HG02970 (cell line): Measurements from ENCODE around the gene RGS6.

Source experiments
- ATAC-seq: cut with Tn5 transposase; IDR thresholded peaks from one replicate; pipeline ENCODE4 v1.9.1; 2021; ENCODE audit warnings: mild to moderate bottlenecking, moderate library complexity, moderate number of reproducible peaks; ENCODE audit not compliant: unreplicated experiment, low FRiP score

The RGS6 gene

GRCh38 chr14:72479461-72479931, 547.3 kb downstream of the RGS6 start:
- no peak for ATAC-seq

GRCh38 chr14:72480464-72481243, 548.4 kb downstream of the RGS6 start:
- ATAC-seq, result no peak

GRCh38 chr14:72483311-72483710, 551.1 kb downstream of the RGS6 start:
- no peak for ATAC-seq

- ATAC-seq, result no peak
Measured at GRCh38 chr14:72485695-72486094, 553.5 kb downstream of the RGS6 start.

- ATAC-seq, result no peak
Measured at GRCh38 chr14:72488514-72488913, 556.3 kb downstream of the RGS6 start.

- ATAC-seq, result no peak
Measured at GRCh38 chr14:72492196-72492595, 560.0 kb downstream of the RGS6 start.

- no peak for ATAC-seq
Measured at GRCh38 chr14:72495668-72496067, 563.4 kb downstream of the RGS6 start.

- ATAC-seq, result no peak
Measured at GRCh38 chr14:72498646-72499045, 566.4 kb downstream of the RGS6 start.

GRCh38 chr14:72499746-72500145, 567.5 kb downstream of the RGS6 start:
- no peak for ATAC-seq

- ATAC-seq, result no peak
Measured at GRCh38 chr14:72500234-72500838, 568.1 kb downstream of the RGS6 start.

GRCh38 chr14:72501439-72501838, 569.2 kb downstream of the RGS6 start:
- no peak for ATAC-seq

GRCh38 chr14:72503271-72503670, 571.0 kb downstream of the RGS6 start:
- ATAC-seq, result no peak

GRCh38 chr14:72503696-72504368, 571.6 kb downstream of the RGS6 start:
- no peak for ATAC-seq

- no peak for ATAC-seq
Measured at GRCh38 chr14:72510566-72510965, 578.3 kb downstream of the RGS6 start.

- ATAC-seq, result no peak
Measured at GRCh38 chr14:72512281-72512680, 580.1 kb downstream of the RGS6 start.

GRCh38 chr14:72512925-72513324, 580.7 kb downstream of the RGS6 start:
- no peak for ATAC-seq

- no peak for ATAC-seq
Measured at GRCh38 chr14:72513346-72513745, 581.1 kb downstream of the RGS6 start.

GRCh38 chr14:72513965-72514659, 581.9 kb downstream of the RGS6 start:
- ATAC-seq, result no peak

GRCh38 chr14:72514660-72515025, 582.4 kb downstream of the RGS6 start:
- no peak for ATAC-seq

- ATAC-seq, result no peak
Measured at GRCh38 chr14:72515779-72516770, 583.8 kb downstream of the RGS6 start.
